Measurements from ENCODE around the gene SREBF2. TPM values are rescaled to one million over a fixed set of nuclear protein-coding genes. Genes with fewer than 3 reads are reported as not detected.

SREBF2 gene
- total RNA-seq, 1 experiment from 2014 or later = 19.7 TPM

DNA sequence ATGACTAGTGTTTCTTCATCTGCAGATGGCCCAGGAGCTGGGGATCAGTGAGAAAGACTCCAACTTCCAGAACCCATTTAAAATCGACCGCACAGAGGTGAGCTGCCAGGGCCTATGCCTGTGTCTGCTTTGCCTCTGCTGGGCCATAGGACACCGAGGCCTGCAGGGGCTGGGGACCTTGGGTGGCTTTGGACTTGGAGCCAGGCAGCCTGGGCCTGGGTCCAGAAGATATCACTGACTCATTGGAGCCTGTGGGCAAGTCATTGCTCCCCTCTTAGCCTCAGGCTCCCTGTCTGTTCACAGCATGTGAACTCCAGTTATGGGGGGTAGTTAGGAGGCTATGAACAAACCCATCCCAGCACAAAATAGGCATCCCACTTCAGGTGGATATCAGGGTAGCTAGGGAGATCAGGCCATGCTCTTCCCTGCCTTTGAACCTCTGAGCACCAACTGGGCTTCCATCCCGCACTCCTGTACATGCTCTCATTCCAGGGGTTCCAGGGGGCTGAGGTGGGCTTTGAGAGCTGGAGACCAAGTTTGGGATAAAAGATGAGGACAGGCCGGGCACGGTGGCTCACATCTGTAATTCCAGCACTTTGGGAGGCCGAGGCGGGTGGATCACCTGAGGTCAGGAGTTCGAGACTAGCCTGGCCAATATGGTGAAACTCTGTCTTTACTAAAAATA is 19.0 kb upstream of the SREBF2 start:
- Histone ChIP-seq H3K9me3 (replicated peaks) (no peaks in the 10 kb centered on the region), H3K27me3 (replicated peaks) (no peaks in the 10 kb centered on the region), H3K27ac (no peak overlapping the region), H3K36me3 (peaks cover 17% of the 10 kb centered on the region), H3K4me3 (no peak overlapping the region), H3K4me1 (replicated peaks) (no peaks in the 10 kb centered on the region)
- no peak for DNase-seq (ENCODE audit: low read depth in 1 of 2, low spot score in 2 of 2)

- Histone ChIP-seq H3K4me3 (no peak overlapping the region), H3K27me3 (replicated peaks) (no peaks in the 10 kb centered on the region), H3K4me1 (replicated peaks) (no peaks in the 10 kb centered on the region), H3K9me3 (replicated peaks) (no peaks in the 10 kb centered on the region), H3K27ac (no peak overlapping the region), H3K36me3 (peaks cover 14% of the 10 kb centered on the region)
- no peak for DNase-seq (ENCODE audit: low read depth in 1 of 2, low spot score in 2 of 2)
Observed at GRCh38 chr22:41815716-41816115, 17.2 kb upstream of the SREBF2 start.

- DNase-seq (ENCODE audit: low read depth in 1 of 2, low spot score in 2 of 2) = no peak
- no peak overlapping the region for H3K27ac ChIP-seq
- H3K4me3 ChIP-seq = no peak overlapping the region
- H3K36me3 ChIP-seq = peaks cover 14% of the 10 kb centered on the region
- H3K27me3 ChIP-seq (replicated peaks) = no peaks in the 10 kb centered on the region
- H3K9me3 ChIP-seq (replicated peaks) = no peaks in the 10 kb centered on the region
- no peaks in the 10 kb centered on the region for H3K4me1 ChIP-seq (replicated peaks)
Observed at GRCh38 chr22:41816241-41816640, 16.7 kb upstream of the SREBF2 start.

DNA sequence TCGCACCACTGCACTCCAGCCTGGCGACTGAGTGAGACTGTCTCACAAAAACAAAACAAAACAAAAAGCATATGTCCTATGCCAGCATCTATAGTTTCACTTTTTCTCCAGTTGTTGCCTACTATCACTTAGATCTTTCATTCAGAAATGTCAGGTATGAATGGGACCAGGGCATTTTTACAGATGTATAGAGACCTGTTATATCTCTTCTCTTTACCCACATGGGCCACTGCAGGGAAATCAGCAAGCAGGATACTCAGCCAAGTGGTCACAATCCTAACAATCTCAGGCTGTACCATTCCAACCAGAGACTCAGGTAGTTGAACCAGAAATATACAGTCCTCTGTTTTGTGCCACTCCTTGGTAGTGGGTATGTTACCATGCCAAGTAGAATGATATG is 16.0 kb upstream of the SREBF2 start:
- H3K9me3 ChIP-seq (replicated peaks) = no peaks in the 10 kb centered on the region
- DNase-seq (ENCODE audit: low read depth in 1 of 2, low spot score in 2 of 2) = no peak
- no peak overlapping the region for H3K27ac ChIP-seq
- H3K4me1 ChIP-seq (replicated peaks) = no peaks in the 10 kb centered on the region
- H3K27me3 ChIP-seq (replicated peaks) = no peaks in the 10 kb centered on the region
- H3K36me3 ChIP-seq = peaks cover 10% of the 10 kb centered on the region
- no peak overlapping the region for H3K4me3 ChIP-seq

DNA sequence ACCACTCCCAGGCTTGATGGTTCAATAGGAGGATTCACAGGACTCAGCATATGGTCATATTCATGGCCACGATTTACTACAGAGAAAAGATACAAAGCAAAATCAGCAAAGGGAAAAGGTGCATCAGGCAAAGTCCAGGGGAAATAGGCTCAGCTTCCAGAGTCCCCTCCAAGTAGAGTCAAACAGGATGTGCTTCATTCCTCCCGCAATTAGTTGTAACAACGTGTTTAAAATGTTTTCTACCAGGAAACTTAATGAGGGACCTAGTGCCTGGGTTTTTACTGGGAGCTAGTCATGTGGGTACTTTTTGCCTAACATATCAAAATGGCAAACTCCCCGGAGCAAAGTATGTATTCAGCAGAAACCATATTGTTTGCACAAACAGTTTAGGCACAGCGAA is 14.9 kb upstream of the SREBF2 start:
- H3K9me3 ChIP-seq (replicated peaks) = no peaks in the 10 kb centered on the region
- H3K4me3 ChIP-seq = no peak overlapping the region
- no peak overlapping the region for H3K27ac ChIP-seq
- no peak for DNase-seq (ENCODE audit: low read depth in 1 of 2, low spot score in 2 of 2)
- no peaks in the 10 kb centered on the region for H3K4me1 ChIP-seq (replicated peaks)
- no peaks in the 10 kb centered on the region for H3K27me3 ChIP-seq (replicated peaks)
- peaks cover 5% of the 10 kb centered on the region; the same call in 1 of the 2 replicates for H3K36me3 ChIP-seq

DNA sequence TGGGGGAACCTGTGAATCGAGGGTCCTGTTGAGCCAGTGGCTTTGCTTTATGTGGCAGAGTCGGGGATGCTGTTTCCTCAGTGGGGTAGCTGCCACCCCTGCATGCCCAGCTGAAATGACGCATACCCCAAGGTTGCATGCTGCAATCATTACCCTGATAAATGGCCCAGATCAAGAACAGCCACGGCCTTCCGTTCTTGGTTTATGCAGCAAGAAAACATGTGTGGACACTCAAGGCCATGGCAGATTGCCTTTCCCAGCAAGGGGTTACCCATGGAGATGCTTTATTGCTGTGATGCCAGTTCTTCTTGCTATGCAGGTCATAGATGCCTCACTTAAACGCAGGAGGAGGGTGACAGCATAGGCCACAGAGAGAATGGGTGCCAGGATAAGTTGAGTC is 14.3 kb upstream of the SREBF2 start:
- no peak for DNase-seq (ENCODE audit: low read depth in 1 of 2, low spot score in 2 of 2)
- Histone ChIP-seq H3K27ac (no peak overlapping the region), H3K4me1 (replicated peaks) (no peaks in the 10 kb centered on the region), H3K36me3 (peaks cover 6% of the 10 kb centered on the region; the same call in 1 of the 2 replicates), H3K9me3 (replicated peaks) (no peaks in the 10 kb centered on the region), H3K27me3 (replicated peaks) (no peaks in the 10 kb centered on the region), H3K4me3 (no peak overlapping the region)

DNA sequence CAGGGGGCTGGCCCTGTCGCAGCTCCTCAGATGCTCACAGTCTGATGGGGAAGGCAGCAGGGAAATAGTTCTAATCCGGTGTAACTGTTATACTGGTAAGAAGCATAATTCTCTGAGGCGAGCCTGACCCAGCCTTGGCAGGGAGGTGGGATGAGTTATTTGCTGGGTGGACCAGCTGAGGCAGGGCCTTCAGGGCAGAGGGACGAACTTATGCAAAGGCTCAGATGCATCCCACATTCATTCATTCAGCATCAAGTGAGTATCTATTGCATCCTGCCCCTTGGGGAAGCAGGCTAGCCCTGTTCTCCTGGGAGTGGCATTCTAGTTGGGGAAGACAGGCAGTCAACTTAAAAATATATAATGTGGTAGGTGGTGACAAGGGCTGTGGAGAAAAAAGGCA is 13.6 kb upstream of the SREBF2 start:
- H3K27me3 ChIP-seq (replicated peaks) = no peaks in the 10 kb centered on the region
- no peak for DNase-seq (ENCODE audit: low read depth in 1 of 2, low spot score in 2 of 2)
- H3K27ac ChIP-seq = no peak overlapping the region
- no peaks in the 10 kb centered on the region for H3K4me1 ChIP-seq (replicated peaks)
- no peak overlapping the region for H3K4me3 ChIP-seq
- H3K36me3 ChIP-seq = peaks cover 5% of the 10 kb centered on the region; the same call in 1 of the 2 replicates
- no peaks in the 10 kb centered on the region for H3K9me3 ChIP-seq (replicated peaks)

DNA sequence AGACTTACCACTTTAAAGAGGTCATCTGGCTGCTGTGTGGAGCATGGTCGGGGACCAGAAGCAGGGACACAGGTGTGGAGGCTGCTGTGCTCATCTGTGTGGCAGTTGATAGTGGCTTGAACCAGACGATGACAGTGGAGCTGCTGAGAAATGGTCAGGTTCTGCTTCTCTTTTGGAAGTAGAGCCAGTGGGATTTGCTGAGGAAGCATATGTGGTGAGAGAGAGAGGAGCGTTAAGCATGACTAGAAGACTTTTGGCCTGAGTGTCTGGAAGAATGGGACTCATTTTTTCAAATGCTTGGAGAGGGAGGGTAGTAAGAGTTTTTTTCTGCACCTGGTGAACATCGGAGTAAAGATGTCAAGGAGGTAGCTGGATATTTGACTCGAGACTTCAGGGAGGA is 12.5 kb upstream of the SREBF2 start:
- H3K36me3 ChIP-seq = peaks cover 5% of the 10 kb centered on the region
- no peaks in the 10 kb centered on the region for H3K9me3 ChIP-seq (replicated peaks)
- no peak overlapping the region for H3K4me3 ChIP-seq
- H3K4me1 ChIP-seq (replicated peaks) = no peaks in the 10 kb centered on the region
- H3K27ac ChIP-seq = no peak overlapping the region
- no peak for DNase-seq (ENCODE audit: low read depth in 1 of 2, low spot score in 2 of 2)
- no peaks in the 10 kb centered on the region for H3K27me3 ChIP-seq (replicated peaks)

DNA sequence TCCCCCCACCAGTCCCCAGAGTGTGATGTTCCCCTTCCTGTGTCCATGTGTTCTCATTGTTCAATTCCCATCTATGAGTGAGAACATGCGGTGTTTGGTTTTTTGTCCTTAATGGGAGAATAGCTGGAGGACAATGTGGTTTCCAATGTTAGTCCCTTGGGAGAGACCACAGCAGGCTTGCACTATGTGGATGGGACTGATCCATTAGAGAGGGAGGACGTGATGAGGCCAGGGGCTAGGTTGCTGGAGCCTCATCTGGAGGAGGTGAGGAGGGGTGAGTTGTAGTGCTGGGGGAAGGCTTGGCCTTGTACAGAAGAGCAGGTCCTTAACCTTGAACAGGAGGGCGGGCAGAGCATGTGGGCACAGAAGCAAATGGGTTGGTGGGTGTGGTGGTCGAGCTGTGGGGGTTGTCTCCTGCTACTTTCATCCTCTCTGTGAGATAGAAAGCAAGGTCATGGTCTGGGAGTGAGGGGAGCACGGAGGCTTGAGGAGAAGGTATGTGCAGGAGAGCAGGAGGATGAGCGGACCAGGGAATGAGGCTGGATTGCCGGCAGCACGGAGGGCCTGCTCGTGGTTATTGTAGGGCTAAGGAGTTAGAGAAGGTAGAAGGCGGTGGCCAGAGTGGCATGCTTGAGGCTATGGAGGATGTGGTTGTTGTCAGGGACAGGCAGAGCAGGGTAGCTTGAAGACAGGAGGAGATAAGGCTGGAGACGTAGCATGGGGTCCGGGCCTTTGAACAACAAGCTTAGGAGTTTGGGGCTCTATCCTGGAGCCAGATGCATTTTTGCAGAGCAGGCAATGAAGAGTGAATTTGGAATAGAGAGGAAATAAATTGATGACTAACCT is 11.2 kb upstream of the SREBF2 start:
- no peaks in the 10 kb centered on the region for H3K27me3 ChIP-seq (replicated peaks)
- H3K36me3 ChIP-seq = peaks cover 5% of the 10 kb centered on the region
- no peaks in the 10 kb centered on the region for H3K4me1 ChIP-seq (replicated peaks)
- H3K27ac ChIP-seq = no peak overlapping the region
- H3K4me3 ChIP-seq = no peak overlapping the region
- no peaks in the 10 kb centered on the region for H3K9me3 ChIP-seq (replicated peaks)
- no peak for DNase-seq (ENCODE audit: low read depth in 1 of 2, low spot score in 2 of 2)

DNA sequence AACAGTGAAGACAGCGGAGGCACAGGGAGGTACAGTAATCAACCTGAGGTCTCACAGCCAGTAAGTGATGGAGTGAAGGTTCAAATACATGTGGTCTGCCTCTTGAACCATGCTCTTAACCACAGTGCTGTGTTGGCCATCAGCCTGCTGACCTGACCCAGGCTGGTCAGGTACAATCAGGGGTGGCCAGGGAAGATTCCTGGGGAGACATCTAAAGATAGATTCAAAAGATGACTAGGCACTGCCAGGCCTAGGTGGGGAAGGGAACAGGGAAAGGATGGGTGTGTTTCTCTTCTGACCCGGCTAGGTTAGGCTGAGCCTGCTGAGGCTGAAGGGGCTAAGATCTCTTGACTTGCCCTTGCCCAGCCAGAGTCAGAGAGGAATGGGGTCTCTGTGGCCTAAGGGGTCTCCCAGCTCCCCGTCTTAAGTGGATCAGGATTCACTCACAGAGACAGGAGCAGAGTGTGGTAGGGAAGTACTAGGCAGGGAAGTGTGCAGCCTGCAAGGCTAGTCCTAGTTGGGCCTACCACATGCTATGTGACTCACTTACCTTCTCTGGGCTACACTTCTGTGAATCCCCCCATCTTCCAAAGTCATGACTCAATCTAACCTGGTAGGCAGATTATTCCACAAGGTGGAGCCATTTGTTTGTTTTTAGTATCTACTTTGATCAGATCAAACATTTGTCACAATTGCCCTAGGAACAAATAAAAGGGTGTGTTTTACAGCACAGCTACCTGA is 10.4 kb upstream of the SREBF2 start:
- peak in 1 of 2 experiments; percentile 23 for DNase-seq (ENCODE audit: low read depth in 1 of 2, low spot score in 2 of 2)
- Histone ChIP-seq H3K4me1 (replicated peaks) (no peaks in the 10 kb centered on the region), H3K27ac (no peak overlapping the region), H3K36me3 (peaks cover 5% of the 10 kb centered on the region), H3K4me3 (no peak overlapping the region), H3K27me3 (replicated peaks) (no peaks in the 10 kb centered on the region), H3K9me3 (replicated peaks) (no peaks in the 10 kb centered on the region)

GRCh38 chr22:41823797-41824196 is 9.1 kb upstream of the SREBF2 start:
- Histone ChIP-seq H3K4me3 (no peak overlapping the region), H3K36me3 (peaks cover 5% of the 10 kb centered on the region), H3K27me3 (replicated peaks) (no peaks in the 10 kb centered on the region), H3K9me3 (replicated peaks) (no peaks in the 10 kb centered on the region), H3K4me1 (replicated peaks) (no peaks in the 10 kb centered on the region), H3K27ac (no peak overlapping the region)
- no peak for DNase-seq (ENCODE audit: low read depth in 1 of 2, low spot score in 2 of 2)

GRCh38 chr22:41825376-41825775 is 7.5 kb upstream of the SREBF2 start:
- Histone ChIP-seq H3K4me1 (replicated peaks) (no peaks in the 10 kb centered on the region), H3K9me3 (replicated peaks) (no peaks in the 10 kb centered on the region), H3K27me3 (replicated peaks) (no peaks in the 10 kb centered on the region), H3K4me3 (no peak overlapping the region), H3K27ac (no peak overlapping the region), H3K36me3 (peaks cover 5% of the 10 kb centered on the region)
- no peak for DNase-seq (ENCODE audit: low read depth in 1 of 2, low spot score in 2 of 2)

DNA sequence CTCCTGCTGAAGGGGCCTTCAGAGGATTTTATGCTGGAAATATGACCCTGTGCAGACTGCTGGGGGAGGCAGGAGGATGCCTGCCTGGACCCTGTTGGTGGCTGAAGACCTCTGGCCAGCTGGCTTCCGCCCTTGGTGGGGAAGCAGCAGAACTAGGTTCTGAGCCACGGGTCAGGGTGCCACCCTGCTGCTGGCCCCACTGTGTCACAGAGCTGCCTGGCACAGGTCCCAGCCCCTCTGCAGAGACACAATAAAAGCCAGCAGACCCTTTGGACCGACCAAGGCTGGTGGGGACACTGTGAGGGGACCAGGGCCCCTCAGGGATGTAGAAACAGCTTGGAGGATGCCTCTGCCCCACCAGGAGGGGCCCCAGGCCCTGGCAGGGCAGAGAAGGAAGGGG is 6.9 kb upstream of the SREBF2 start:
- DNase-seq (ENCODE audit: low read depth in 1 of 2, low spot score in 2 of 2) = no peak
- H3K27ac ChIP-seq = no peak overlapping the region

More for the DNA sequence above, 6.9 kb upstream of the SREBF2 start:
- Histone ChIP-seq H3K9me3 (replicated peaks) (no peaks in the 10 kb centered on the region), H3K4me3 (no peak overlapping the region), H3K4me1 (replicated peaks) (no peaks in the 10 kb centered on the region), H3K36me3 (peaks cover 5% of the 10 kb centered on the region), H3K27me3 (replicated peaks) (no peaks in the 10 kb centered on the region)

Data from SJSA1 (cell line).